GM18951 (cell line): Measurements from ENCODE around the gene TOM1.

ENCODE experiments used
- POLR2A ChIP-seq: IDR thresholded peaks from 4 replicates; pipeline ENCODE4 v1.6.1; 2011; ENCODE audit warnings: mild to moderate bottlenecking; ENCODE audit not compliant: insufficient read length, insufficient read depth; ENCODE audit errors: extremely low read depth
- in situ Hi-C: fragments of 300-500 bp; cut with MboI; formaldehyde crosslinking; loops from one replicate; pipeline ENCODE4 v1.12.0; 2022; ENCODE audit warnings: low sequenced_read_pairs, mixed read lengths, inconsistent platforms; ENCODE audit not compliant: unreplicated experiment

TOM1 gene

DNA sequence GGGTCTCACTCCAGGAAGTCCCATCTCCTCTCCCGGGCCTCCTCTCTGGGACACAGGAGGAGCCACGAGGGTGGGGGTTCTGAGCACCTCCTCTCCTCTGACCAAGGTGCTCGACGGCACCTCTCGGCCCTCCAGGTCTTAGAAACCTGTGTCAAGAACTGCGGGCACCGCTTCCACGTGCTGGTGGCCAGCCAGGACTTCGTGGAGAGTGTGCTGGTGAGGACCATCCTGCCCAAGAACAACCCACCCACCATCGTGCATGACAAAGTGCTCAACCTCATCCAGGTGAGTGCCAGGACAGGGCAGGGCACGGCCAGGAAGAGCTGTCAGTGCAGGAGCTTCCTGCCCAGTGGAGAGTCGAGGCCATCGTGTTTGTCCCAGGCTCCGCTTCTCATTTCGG, 23.2 kb downstream of the TOM1 start:
- in situ Hi-C loops, result no loop called here
- no peak for TF ChIP-seq POLR2A

DNA sequence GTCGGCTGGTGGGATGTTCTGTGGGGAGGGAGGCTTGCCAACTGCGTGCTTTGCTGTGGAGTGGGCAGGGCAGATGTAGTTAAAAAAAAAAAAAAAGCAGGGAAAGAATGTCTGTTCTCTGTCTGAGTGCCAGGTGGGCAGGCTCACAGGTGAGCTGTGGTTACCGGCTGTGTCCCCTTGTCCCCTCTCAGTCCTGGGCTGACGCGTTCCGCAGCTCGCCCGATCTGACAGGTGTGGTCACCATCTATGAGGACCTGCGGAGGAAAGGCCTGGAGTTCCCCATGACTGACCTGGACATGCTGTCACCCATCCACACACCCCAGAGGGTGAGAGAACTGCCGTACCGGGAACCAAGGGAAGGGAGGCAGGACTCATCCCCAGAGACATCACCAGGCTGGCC, 23.6 kb downstream of the TOM1 start:
- in situ Hi-C loops, result no loop called here
- no peak for TF ChIP-seq POLR2A

DNA sequence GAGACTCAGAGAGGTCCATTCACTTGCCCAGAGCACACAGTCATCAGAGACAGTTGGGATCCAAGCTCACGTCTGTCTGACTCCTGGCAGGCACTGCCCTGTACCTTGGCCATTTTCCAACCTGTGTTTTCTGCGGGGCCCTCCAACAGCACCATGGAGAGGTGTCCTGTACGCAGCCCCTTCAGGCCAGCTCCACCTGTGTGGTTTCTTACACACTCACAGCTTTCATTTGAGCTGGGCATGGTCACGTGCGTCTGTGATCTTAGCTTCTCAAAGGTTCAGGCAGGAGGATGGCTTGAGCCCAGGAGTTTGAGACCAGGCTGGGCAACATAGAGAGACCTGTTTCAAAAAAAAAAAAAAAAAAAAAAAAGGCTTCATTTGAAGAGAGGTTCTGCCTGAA, 24.4 kb downstream of the TOM1 start:
- TF ChIP-seq POLR2A, result no peak
- in situ Hi-C loops, result no loop called here

DNA sequence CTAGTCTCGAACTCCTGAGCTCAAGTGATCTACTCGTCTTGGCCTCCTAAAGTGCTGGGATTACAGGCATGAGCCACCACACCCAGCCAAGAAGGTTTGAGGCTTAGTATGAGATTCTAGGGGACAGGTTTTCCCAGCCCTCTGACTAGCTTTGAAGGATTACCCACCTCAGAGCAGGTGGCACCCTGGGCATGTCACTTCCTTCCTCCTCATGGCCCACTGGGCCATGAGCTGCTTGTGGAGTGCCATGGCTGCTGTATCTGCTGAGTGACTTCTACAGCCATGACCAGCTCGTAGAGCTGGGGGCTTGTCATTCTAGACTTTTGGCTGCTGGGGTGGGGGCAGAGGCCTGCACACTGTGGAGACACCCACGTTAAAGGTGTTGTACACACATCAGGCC, 25.1 kb downstream of the TOM1 start:
- in situ Hi-C loops, result loop anchor here (25.0 kb wide), 1 partner anchor 413 kb away; no protein-coding TSS in a partner anchor
- TF ChIP-seq POLR2A, result no peak

DNA sequence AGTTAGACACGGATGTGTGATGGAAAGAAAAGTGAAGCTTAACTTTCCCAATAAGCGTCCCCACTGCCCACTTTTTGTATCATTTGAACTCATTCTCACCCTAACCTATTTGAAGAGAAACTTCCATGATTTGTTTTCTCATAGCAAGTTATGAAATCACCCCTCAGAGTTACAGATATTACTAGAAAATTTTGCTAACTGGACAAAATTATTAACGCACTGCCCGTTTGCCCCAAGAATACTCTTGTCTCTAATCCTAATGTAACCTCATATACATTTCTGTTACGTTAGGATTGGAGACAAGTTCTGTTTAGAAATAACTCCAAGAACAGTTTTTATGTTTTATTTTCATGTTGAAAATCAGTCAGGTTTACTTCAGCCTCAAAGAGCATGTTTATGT, 25.5 kb downstream of the TOM1 start:
- TF ChIP-seq POLR2A, result no peak
- in situ Hi-C loops, result loop anchor here (25.0 kb wide), 1 partner anchor 412 kb away; no protein-coding TSS in a partner anchor

DNA sequence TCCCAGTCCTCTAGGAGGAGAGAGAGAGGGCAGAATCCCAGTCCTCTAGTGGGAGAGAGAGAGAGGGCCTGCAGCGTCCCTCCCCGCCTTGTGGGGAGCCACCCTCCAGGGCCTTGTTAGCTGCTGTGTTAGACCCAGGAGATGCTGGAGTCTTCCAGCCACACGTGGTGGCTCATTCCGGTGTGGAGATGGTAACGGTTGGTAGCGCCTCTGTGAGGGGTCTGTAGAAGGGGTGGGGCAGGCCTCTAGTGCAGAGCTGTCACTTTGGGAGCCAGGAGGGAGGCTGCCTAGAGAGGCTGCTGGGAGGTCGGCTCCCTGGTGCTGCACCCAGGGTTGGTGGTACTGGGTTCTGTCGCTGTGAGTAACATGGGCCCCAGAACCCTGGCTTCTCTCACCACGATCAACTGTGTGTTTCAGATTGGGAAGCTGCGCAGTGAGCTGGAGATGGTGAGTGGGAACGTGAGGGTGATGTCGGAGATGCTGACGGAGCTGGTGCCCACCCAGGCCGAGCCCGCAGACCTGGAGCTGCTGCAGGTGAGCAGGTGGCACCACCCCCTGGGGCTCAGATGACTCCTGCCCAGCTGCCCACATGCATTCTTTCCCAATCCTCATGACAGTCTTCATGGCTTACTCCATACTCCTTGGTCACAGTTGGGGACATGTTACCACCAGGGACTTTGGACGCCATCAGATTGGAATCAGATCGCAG, 27.3 kb downstream of the TOM1 start:
- in situ Hi-C loops, result loop anchor here (25.0 kb wide), 1 partner anchor 410 kb away; no protein-coding TSS in a partner anchor
- no peak for TF ChIP-seq POLR2A

DNA sequence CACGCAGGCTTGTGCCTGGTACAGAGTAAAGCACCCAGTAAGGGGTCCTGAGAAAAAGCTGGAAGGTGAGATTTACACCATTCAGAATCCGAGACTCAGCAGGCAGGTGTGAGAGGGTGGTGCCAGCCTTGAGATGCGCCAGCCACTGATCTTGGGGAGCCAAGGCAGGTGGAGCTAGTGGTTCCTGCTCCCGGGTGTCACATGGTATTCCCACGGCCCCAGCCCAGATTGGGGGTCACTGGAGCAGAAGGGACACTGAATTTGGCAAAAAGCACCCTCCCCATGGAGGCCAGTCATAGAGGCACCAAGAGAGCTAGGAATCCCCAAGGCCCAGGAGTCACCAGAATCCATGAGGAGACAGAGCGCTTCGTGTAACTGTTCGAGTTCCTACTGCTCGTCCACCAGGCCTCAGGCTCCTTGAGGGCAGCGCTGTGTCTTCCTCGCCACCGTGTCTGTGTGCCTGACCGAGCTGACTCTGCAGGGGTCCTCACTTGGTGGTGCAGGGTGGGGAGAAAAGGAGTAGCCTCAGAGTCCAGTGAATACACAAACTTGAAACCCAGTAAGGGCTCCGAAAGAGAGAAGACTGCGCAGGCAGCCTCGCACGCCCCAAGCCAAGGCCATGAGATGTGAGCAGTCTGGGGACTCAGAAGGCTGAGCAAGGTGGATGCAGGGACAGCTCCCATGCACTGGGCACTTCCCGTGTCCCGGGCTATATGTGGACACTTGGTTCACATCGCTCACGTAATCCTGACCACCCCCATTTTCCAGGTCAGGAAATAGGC, 28.2 kb downstream of the TOM1 start:
- TF ChIP-seq POLR2A, result no peak
- in situ Hi-C loops, result loop anchor here (25.0 kb wide), 1 partner anchor 409 kb away; no protein-coding TSS in a partner anchor

DNA sequence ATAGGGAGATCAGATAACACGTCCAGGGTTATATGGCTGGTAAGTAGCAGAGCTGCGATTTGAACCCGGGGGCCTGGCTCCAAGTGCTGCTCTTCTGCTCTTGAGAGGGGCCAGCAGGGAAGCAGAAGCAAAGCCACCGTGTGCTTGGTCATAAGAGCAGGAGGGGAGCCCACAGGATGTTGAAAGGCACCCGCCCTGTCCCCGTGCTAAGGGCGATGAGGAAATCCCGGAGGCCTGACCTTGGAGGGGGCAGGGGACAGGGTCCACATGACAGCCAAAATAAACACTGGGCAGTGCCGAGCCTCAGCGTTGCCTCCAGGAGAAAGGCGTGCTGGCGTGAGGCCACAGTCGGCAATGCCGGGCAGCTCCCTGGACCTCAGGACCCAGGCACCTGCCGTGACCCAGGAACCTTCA, 28.8 kb downstream of the TOM1 start:
- no peak for TF ChIP-seq POLR2A
- in situ Hi-C loops, result loop anchor here (25.0 kb wide), 1 partner anchor 409 kb away; no protein-coding TSS in a partner anchor

DNA sequence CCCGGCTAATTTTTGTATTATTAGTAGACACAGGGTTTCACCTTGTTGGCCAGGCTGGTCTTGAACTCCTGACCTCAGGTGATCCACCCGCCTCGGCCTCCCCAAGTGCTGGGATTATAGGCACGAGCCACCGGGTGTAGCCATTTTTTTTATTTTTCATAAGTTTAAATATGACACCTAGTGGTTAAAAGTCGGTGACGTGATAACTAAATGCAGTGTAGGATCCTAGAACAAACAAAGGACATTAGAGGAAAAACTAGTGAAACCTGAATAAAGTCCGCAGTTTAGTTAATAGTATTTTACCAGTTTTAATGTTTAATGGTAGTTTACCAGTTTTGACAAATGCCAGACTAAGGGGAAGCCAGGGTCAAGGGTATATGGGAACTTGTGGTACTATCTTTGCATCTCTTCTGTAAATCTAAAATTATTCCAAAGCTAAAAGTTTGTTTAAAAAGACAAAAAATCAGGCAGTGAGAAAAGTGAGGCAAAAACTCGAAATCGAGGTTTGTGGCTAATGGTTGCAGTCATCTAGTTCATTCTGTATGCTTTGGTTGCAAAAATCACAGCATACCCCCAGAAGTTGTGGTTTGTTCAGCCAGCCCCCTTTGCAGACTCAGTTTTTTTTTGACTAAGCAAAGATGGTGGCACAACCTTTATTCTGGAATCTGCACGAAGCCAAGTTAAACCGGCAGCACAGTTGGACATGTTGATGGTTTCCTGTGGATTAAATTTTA, 29.6 kb downstream of the TOM1 start:
- in situ Hi-C loops, result loop anchor here (25.0 kb wide), 1 partner anchor 408 kb away; no protein-coding TSS in a partner anchor

DNA sequence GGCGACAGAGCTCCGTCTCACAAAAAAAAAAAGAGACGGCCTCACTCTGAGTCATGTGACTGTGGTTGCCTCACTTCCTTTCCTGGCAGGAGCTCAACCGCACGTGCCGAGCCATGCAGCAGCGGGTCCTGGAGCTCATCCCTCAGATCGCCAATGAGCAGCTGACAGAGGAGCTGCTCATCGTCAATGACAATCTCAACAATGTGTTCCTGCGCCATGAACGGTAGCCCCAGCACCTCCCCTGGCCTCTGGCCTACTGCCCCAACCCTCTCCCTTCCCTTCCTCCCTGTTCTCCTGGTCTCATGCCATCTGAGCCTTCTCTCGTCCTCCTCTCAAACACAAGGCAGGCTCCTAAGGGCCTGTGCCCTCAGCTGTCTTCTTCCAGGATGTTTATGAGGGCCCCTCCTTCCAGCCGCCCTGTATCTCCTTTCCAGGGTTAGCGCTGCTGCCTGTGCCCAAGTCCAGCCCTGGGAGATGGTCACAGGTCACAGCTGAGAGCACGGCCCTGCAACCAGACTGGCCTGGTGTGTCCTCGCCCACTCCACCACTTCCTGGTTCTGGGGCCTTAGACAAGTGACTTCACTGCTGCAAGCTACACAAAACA, 30.7 kb downstream of the TOM1 start:
- in situ Hi-C loops, result loop anchor here (25.0 kb wide), 1 partner anchor 407 kb away; no protein-coding TSS in a partner anchor
- no peak for TF ChIP-seq POLR2A

More for the DNA sequence above, 29.6 kb downstream of the TOM1 start:
- TF ChIP-seq POLR2A, result no peak

DNA sequence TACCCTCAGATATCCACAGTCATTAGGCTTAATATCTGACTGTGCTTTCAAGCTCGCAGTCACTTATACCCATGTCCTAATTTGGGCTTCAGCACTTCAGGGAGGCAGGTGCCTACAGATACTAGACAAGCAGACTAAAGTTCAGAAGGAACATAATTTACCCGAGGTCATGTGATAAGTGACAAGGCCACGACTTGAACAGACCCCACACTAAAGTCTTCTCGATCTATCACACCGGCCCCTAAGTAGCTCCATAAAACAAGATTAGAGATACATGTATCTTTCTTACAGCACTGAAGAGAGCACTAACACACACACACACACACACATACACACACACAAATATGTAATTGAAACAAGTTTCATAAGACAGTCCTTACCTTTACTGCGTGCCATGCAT, 32.6 kb downstream of the TOM1 start:
- in situ Hi-C loops, result loop anchor here (25.0 kb wide), 1 partner anchor 405 kb away; no protein-coding TSS in a partner anchor
- no peak for TF ChIP-seq POLR2A

DNA sequence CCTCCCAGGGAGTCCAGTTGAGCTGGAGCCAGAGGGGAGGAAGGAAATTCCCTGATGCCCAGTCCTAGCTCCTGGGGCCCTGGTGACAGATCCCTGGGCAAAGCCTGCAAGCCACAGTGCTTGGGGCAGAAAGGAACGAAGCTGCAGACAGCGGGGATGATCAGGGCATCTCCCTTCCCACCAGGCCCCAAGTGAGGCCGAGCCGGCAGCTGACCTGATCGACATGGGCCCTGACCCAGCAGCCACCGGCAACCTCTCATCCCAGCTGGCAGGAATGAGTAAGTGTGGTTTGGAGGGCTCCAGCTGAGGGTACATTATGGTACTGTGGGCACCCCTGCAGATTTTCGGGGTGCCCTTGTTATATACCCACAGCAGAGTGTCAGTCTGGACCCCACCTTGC, 33.5 kb downstream of the TOM1 start:
- no peak for TF ChIP-seq POLR2A
- in situ Hi-C loops, result loop anchor here (25.0 kb wide), 1 partner anchor 404 kb away; no protein-coding TSS in a partner anchor
